B cell (primary cell): Measurements from ENCODE around the gene MAEA. TPM values are rescaled to one million over a fixed set of nuclear protein-coding genes. Genes with fewer than 3 reads are reported as not detected.

ENCODE experiments used
- ATAC-seq: fragments of 200-7000 bp; cut with Tn5 transposase; one replicate; pipeline ENCODE4 v1.10.0; 2021; ENCODE audit warnings: low read depth, mild to moderate bottlenecking, moderate number of reproducible peaks, moderate library complexity
- CTCF ChIA-PET: fragments of 350-600 bp; sonication (Branson Sonifier 250); formaldehyde crosslinking; loops from one replicate; lab custom pipeline; 2021; ENCODE audit warnings: antibody characterized with exemption, inconsistent platforms; lab: Charles Lee
- POLR2A ChIA-PET: fragments of 350-600 bp; sonication (Branson Sonifier 250); formaldehyde crosslinking; loops from one replicate; lab custom pipeline; 2021; ENCODE audit warnings: antibody characterized with exemption; lab: Charles Lee
- DNase-seq: peaks from one replicate; pipeline ENCODE4 v3.0.0; 2013
- H2AFZ ChIP-seq: 2 replicates; pipeline ENCODE4 v1.6.1; 2012; ENCODE audit warnings: mild to moderate bottlenecking, low read depth, low read length; ENCODE audit not compliant: insufficient read depth, poor library complexity, severe bottlenecking
- H3K27ac ChIP-seq, 2 donors: 1 replicate in 1 of 2; 2 replicates in 1 of 2; pipeline ENCODE4 v1.5.1; 2012 to 2013; ENCODE audit warnings: low read length in 2 of 2, mild to moderate bottlenecking in 2 of 2, moderate library complexity in 1 of 2
- H3K27me3 ChIP-seq, 4 experiments: fragments of 200-600 bp in 1 of 4; sonication (generic) in 1 of 4; replicated peaks in 1 of 4; 1 replicate in 2 of 4; 2 replicates in 2 of 4; pipeline versions ENCODE4 v1.6.1 to v1.7.0; 2013 to 2016; ENCODE audit warnings: low read length in 3 of 4, mild to moderate bottlenecking in 2 of 4, mixed read lengths in 1 of 4, moderate library complexity in 1 of 4; ENCODE audit not compliant: insufficient read depth in 4 of 4, control insufficient read depth in 3 of 4; ENCODE audit errors: control extremely low read depth in 1 of 4
- H3K36me3 ChIP-seq, 2 experiments: replicated peaks in 1 of 2; 1 replicate in 1 of 2; 2 replicates in 1 of 2; pipeline versions ENCODE4 v1.6.1 to v1.7.1; 2013; ENCODE audit warnings: low read length in 1 of 2; ENCODE audit not compliant: insufficient read depth in 2 of 2, control insufficient read depth in 1 of 2; ENCODE audit errors: control extremely low read depth in 1 of 2, extremely low read depth in 1 of 2
- H3K4me1 ChIP-seq, 2 donors: fragments of 200-600 bp in 1 of 2; sonication (generic) in 1 of 2; 1 replicate in 1 of 2; 2 replicates in 1 of 2; pipeline versions ENCODE4 v1.5.1 to v1.6.1; 2013 to 2017; ENCODE audit warnings: low read length in 2 of 2; ENCODE audit not compliant: control insufficient read depth in 2 of 2, insufficient read depth in 2 of 2
- H3K4me2 ChIP-seq: replicated peaks from 2 replicates; pipeline ENCODE3; 2012; ENCODE audit warnings: mild to moderate bottlenecking, low read depth, low read length; ENCODE audit not compliant: poor library complexity, severe bottlenecking
- H3K4me3 ChIP-seq, 5 experiments: fragments of 200-600 bp in 1 of 5; sonication (generic) in 1 of 5; 1 replicate in 3 of 5; 2 replicates in 2 of 5; pipeline versions ENCODE4 v1.5.1 to v1.7.0; 2011 to 2016; ENCODE audit warnings: low read length in 4 of 5, mild to moderate bottlenecking in 4 of 5, low read depth in 2 of 5, control low read depth in 1 of 5, moderate library complexity in 1 of 5; ENCODE audit not compliant: insufficient read depth in 1 of 5; ENCODE audit errors: control extremely low read depth in 1 of 5, extremely low read depth in 1 of 5
- H3K79me2 ChIP-seq: fragments of 200-600 bp; sonication (generic); one replicate; pipeline ENCODE4 v1.6.0; 2016; ENCODE audit warnings: low read length; ENCODE audit not compliant: control insufficient read depth, insufficient read depth
- H3K9ac ChIP-seq: fragments of 200-600 bp; sonication (generic); 2 replicates; pipeline ENCODE4 v1.6.1; 2017; ENCODE audit warnings: mild to moderate bottlenecking, low read length, moderate library complexity
- H3K9me3 ChIP-seq, 3 donors: one replicate each; pipeline versions ENCODE4 v1.6.1 to v1.7.1; 2013; ENCODE audit warnings: low read length in 2 of 3; ENCODE audit not compliant: control insufficient read depth in 2 of 3, insufficient read depth in 1 of 3; ENCODE audit errors: control extremely low read depth in 1 of 3
- H4K20me1 ChIP-seq: 2 replicates; pipeline ENCODE4 v1.6.0; 2012; ENCODE audit warnings: mild to moderate bottlenecking, low read length; ENCODE audit not compliant: insufficient read depth, control insufficient read depth, poor library complexity, severe bottlenecking
- H3K27ac Mint-ChIP-seq: one replicate; pipeline ENCODE4 v1.8.0; 2021; ENCODE audit warnings: mixed read lengths
- H3K27me3 Mint-ChIP-seq: one replicate; pipeline ENCODE4 v1.8.0; 2021; ENCODE audit warnings: mixed read lengths
- H3K4me1 Mint-ChIP-seq: one replicate; pipeline ENCODE4 v1.8.0; 2021; ENCODE audit warnings: mixed read lengths
- H3K4me3 Mint-ChIP-seq: one replicate; pipeline ENCODE4 v1.8.0; 2021; ENCODE audit warnings: mixed read lengths
- H3K9me3 Mint-ChIP-seq: one replicate; pipeline ENCODE4 v1.8.0; 2022; ENCODE audit warnings: mixed read lengths; ENCODE audit not compliant: insufficient read depth
- CTCF ChIP-seq: fragments of 200-600 bp; IDR thresholded peaks from one replicate; pipeline ENCODE4 v1.8.0; 2022; ENCODE audit warnings: antibody characterized with exemption, mild to moderate bottlenecking
- EZH2 ChIP-seq: IDR thresholded peaks from 2 replicates; pipeline ENCODE4 v1.6.1; 2012; ENCODE audit warnings: borderline replicate concordance, low read depth, mild to moderate bottlenecking, moderate library complexity, low read length; ENCODE audit not compliant: insufficient read depth, poor library complexity, severe bottlenecking
- WGBS: methylation state at CpG from one replicate; pipeline ENCODE4 v1.1.5; 2013; ENCODE audit warnings: missing lambda C conversion rate; ENCODE audit not compliant: insufficient coverage; 5-methylcytosine and 5-hydroxymethylcytosine counted together
- intact Hi-C: fragments of 100-400 bp; cut with micrococcal nuclease; formaldehyde crosslinking; loops from one replicate; pipeline ENCODE4 v1.10.0; 2022
- polyA plus RNA-seq: library from polyadenylated mRNA; depleted of rRNA; stranded (reverse); fragments of >200 nt; gene quantifications from 2 replicates; pipeline ENCODE4 v1.2.3, GENCODE V29; 2012
- total RNA-seq, 2 donors: library from RNA; stranded (reverse); fragments of 120-200 nt in 1 of 2; gene quantifications; 1 replicate in 1 of 2; 2 replicates in 1 of 2; pipeline versions ENCODE4 v1.2.3 to v1.2.4, GENCODE V29; 2013 to 2022

The MAEA gene
- total and polyA plus RNA-seq, 2 donors (not counting 1 experiment from before 2014, with no cell fraction given): 106 to 107 TPM

- H3K9me3 Mint-ChIP-seq: no peaks in the 10 kb centered on the region
- no peak overlapping the region for H3K27ac Mint-ChIP-seq
- POLR2A ChIA-PET: no interaction called here
- H3K4me1 ChIP-seq: no peaks in the 10 kb centered on the region
- ATAC-seq (no peak), DNase-seq (no peak)
- no peak overlapping the region for H3K4me3 Mint-ChIP-seq
- no peak overlapping the region for H3K4me2 ChIP-seq
- H3K4me3 ChIP-seq: no peak overlapping the region
- no peaks in the 10 kb centered on the region for H3K9me3 ChIP-seq
- no peaks in the 10 kb centered on the region for H3K27me3 ChIP-seq
- H4K20me1 ChIP-seq: no peaks in the 10 kb centered on the region
- peaks cover 0 to 3% of the 10 kb centered on the region in 2 experiments for H3K36me3 ChIP-seq
- 96% methylated on average over 18 of the region's 27 CpGs for WGBS
- no peak overlapping the region for H3K27ac ChIP-seq
- TF ChIP-seq EZH2 (no peak), CTCF (no peak)
- intact Hi-C loops: no loop called here
- CTCF ChIA-PET: no interaction called here
- H3K79me2 ChIP-seq: no peaks in the 10 kb centered on the region
- no peak overlapping the region for H2AFZ ChIP-seq
- H3K9ac ChIP-seq: no peak overlapping the region
- H3K27me3 Mint-ChIP-seq: no peaks in the 10 kb centered on the region
- H3K4me1 Mint-ChIP-seq: no peaks in the 10 kb centered on the region
These were observed 89.7 kb downstream of the MAEA start for GRCh38 chr4:1379351-1379781.

GRCh38 chr4:1379801-1380331 is 90.2 kb downstream of the MAEA start:
- ChIA-PET POLR2A (no interaction called here), CTCF (no interaction called here)
- Histone ChIP-seq H2AFZ (no peak overlapping the region), H3K27ac (no peak overlapping the region), H3K9ac (no peak overlapping the region), H3K4me3 (no peak overlapping the region), H3K4me2 (no peak overlapping the region), H3K36me3 (peaks cover 0 to 3% of the 10 kb centered on the region in 2 experiments), H3K9me3 (no peaks in the 10 kb centered on the region), H3K4me1 (no peaks in the 10 kb centered on the region), H3K27me3 (no peaks in the 10 kb centered on the region), H4K20me1 (no peaks in the 10 kb centered on the region), H3K79me2 (no peaks in the 10 kb centered on the region)
- H3K9me3 Mint-ChIP-seq: no peaks in the 10 kb centered on the region
- no peak overlapping the region for H3K4me3 Mint-ChIP-seq
- no peak for ATAC-seq
- WGBS: 91% methylated on average over 21 of the region's 31 CpGs
- DNase-seq: no peak
- no peak overlapping the region for H3K27ac Mint-ChIP-seq
- intact Hi-C loops: no loop called here
- TF ChIP-seq EZH2 (no peak), CTCF (no peak)
- H3K4me1 Mint-ChIP-seq: no peaks in the 10 kb centered on the region
- no peaks in the 10 kb centered on the region for H3K27me3 Mint-ChIP-seq
